ENCODE data around the gene THADA. TPM values are rescaled to one million over a fixed set of nuclear protein-coding genes. Genes with fewer than 3 reads are reported as not detected.

The THADA gene
- total and polyA plus RNA-seq, 3 experiments from 2014 or later: 12.2 to 48.7 (median 45.8) TPM

- ChIA-PET POLR2A (interaction anchor here (0.6 to 13.5 kb wide), 8 partner anchors 9 to 97 kb away, joined by 4 to 590 read pairs (median 22); no protein-coding TSS in a partner anchor), CTCF (interaction anchor here (0.9 to 19.6 kb wide), 15 partner anchors 8 to 350 kb away, joined by 3 to 820 read pairs (median 8); no protein-coding TSS in a partner anchor)
- H3K4me1 Mint-ChIP-seq: peaks cover 23 to 29% (median 26%) of the 10 kb centered on the region in 3 donors
- Histone ChIP-seq H3K4me1 (ENCODE audit: insufficient read depth, low read length) (peaks cover 24% of the 10 kb centered on the region), H3K9me3 (ENCODE audit: low read length) (no peaks in the 10 kb centered on the region), H3K4me3 (ENCODE audit: low read length) (peak overlapping the region; percentile 82), H3K27me3 (ENCODE audit: insufficient read depth, low read length, poor library complexity, severe bottlenecking) (no peaks in the 10 kb centered on the region), H3K27ac (ENCODE audit: low read depth, low read length) (peak overlapping the region; percentile 92), H3K36me3 (ENCODE audit: insufficient read depth, low read length) (peaks cover 34% of the 10 kb centered on the region)
- peak overlapping the region; percentile 78 to 97 (median 96) for H3K27ac Mint-ChIP-seq
- peaks cover 0 to 30% of the 10 kb centered on the region in 2 donors for H3K27me3 Mint-ChIP-seq
- H3K36me3 Mint-ChIP-seq: peaks cover 12 to 64% (median 17%) of the 10 kb centered on the region in 3 donors
- peaks cover 0 to 6% (median 3%) of the 10 kb centered on the region in 5 donors for H3K9me3 Mint-ChIP-seq
- peak overlapping the region; percentile 80 to 99 (median 91) for H3K4me3 Mint-ChIP-seq
- DNase-seq: no peak
Observed at GRCh38 chr2:43227830-43228281, 368.0 kb downstream of the THADA start.

GRCh38 chr2:43226955-43227829 lies 368.6 kb downstream of the THADA start:
- peak overlapping the region; percentile 82 for H3K4me3 ChIP-seq (ENCODE audit: low read length)
- CTCF ChIA-PET: interaction anchor here (0.7 to 19.6 kb wide), 13 partner anchors 7 to 351 kb away, joined by 3 to 820 read pairs (median 5); no protein-coding TSS in a partner anchor

DNA sequence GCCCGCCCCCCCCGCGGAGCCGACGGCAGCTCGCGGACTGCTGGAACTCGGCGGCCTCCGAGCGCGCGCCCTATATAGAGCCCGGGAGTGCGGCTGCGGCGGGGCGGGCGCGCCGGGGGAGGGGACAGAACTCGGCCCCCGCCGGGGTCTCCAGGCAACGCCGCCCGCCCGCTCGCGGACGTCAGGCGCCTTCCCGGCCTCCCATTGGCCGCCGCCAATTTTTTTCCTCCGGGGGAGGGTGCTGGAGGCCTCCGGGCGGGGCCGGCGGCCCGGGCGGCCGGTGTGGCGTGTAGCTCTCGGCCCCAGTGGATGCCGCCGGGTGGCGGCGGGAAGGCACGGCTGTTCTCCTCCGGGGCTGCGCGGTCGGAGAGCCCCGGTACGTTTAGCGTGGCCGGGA lies 369.3 kb downstream of the THADA start, which contains the start of gene ZFP36L2:
TSS of gene ZFP36L2 (minus strand) at position 49 of the 397 bp plus-strand sequence. CDS start 291 bp downstream, outside the sequence.
- H3K27me3 ChIP-seq (ENCODE audit: insufficient read depth, low read length, poor library complexity, severe bottlenecking): no peaks in the 10 kb centered on the region
- peak within 1 kb of the TSS; percentile 89 to 98 (median 96) for H3K27ac Mint-ChIP-seq
- H3K4me3 ChIP-seq (ENCODE audit: low read length): peak within 1 kb of the TSS; percentile 99
- H3K36me3 Mint-ChIP-seq: peaks cover 24 to 68% (median 29%) of the 10 kb centered on the region in 3 donors
- H3K9me3 Mint-ChIP-seq: peaks cover 0 to 6% (median 3%) of the 10 kb centered on the region in 5 donors
- H3K4me3 Mint-ChIP-seq: peak within 1 kb of the TSS; percentile 80 to 99 (median 98)
- H3K9me3 ChIP-seq (ENCODE audit: low read length): no peaks in the 10 kb centered on the region
- peak; percentile 92 to 98 (median 97) for DNase-seq
- H3K27me3 Mint-ChIP-seq: peaks cover 0 to 36% of the 10 kb centered on the region in 2 donors
- H3K4me1 Mint-ChIP-seq: peaks cover 28 to 32% (median 29%) of the 10 kb centered on the region in 3 donors
- H3K4me1 ChIP-seq (ENCODE audit: insufficient read depth, low read length): peaks cover 24% of the 10 kb centered on the region
- CTCF ChIA-PET: interaction anchor here (0.7 to 19.6 kb wide), 9 partner anchors 7 to 258 kb away, joined by 3 to 820 read pairs (median 29); no protein-coding TSS in a partner anchor
- H3K27ac ChIP-seq (ENCODE audit: low read depth, low read length): peak within 1 kb of the TSS; percentile 97
- POLR2A ChIA-PET: interaction anchor here (0.5 to 13.5 kb wide), 26 partner anchors 7 to 864 kb away, joined by 3 to 590 read pairs (median 4); partner anchors contain the start of gene THADA
- H3K36me3 ChIP-seq (ENCODE audit: insufficient read depth, low read length): peaks cover 47% of the 10 kb centered on the region

More at GRCh38 chr2:43226955-43227829, 368.6 kb downstream of the THADA start:
- Mint-ChIP-seq H3K27ac (peak overlapping the region; percentile 89 to 97 (median 96)), H3K4me3 (peak overlapping the region; percentile 80 to 99 (median 98)), H3K36me3 (peaks cover 18 to 66% (median 23%) of the 10 kb centered on the region in 3 donors), H3K9me3 (peaks cover 0 to 6% (median 3%) of the 10 kb centered on the region in 5 donors), H3K27me3 (peaks cover 0 to 32% of the 10 kb centered on the region in 2 donors), H3K4me1 (peaks cover 23 to 29% (median 26%) of the 10 kb centered on the region in 3 donors)
- DNase-seq: peak; percentile 46 to 80 (median 71)
- Histone ChIP-seq H3K36me3 (ENCODE audit: insufficient read depth, low read length) (peaks cover 41% of the 10 kb centered on the region), H3K27ac (ENCODE audit: low read depth, low read length) (peak overlapping the region; percentile 92), H3K27me3 (ENCODE audit: insufficient read depth, low read length, poor library complexity, severe bottlenecking) (no peaks in the 10 kb centered on the region), H3K9me3 (ENCODE audit: low read length) (no peaks in the 10 kb centered on the region), H3K4me1 (ENCODE audit: insufficient read depth, low read length) (peaks cover 24% of the 10 kb centered on the region)
- POLR2A ChIA-PET: interaction anchor here (0.5 to 13.5 kb wide), 25 partner anchors 8 to 865 kb away, joined by 3 to 590 read pairs (median 4); no protein-coding TSS in a partner anchor

DNA sequence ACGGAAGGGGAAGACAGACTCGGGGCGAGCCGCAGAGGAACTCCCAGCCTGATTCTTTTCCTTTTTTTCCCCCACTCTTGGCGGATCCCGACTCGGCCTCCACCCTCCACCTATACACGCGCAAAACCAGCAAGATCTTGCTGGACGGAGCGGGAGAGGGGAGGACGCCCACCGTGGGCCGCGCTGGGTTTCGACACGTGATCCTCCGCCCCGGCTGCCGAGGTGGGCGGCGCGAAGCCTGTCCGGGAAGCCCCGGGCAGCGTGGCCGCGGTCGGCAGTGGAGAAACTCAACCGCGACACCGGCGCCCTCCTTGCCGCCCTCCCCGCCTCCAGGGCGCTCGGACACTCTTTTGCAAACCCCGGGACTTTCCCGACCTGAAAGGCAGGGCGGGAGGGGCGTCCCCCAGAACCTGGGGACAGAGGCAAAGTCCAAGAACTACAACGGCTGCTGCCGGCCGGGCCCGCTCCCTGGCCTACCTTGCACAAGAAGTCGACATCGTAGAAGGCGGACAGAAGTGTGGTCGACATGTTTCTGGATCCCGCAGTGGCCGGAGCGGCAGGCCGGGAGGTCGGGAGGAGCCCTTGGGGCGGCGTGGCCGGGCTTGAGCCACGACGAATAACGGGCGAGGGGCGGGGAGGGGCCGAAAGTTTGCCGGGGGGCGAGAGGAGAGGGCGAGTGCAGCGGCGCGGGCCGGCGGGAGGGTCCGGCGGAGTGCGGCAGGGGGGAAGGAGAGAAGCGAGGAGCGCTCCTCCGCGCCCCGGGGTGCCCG lies 369.9 kb downstream of the THADA start:
- peak in 4 of 5 donors; percentile 50 to 84 (median 67) for DNase-seq
- Histone ChIP-seq H3K27ac (ENCODE audit: low read depth, low read length) (peak overlapping the region; percentile 97), H3K4me1 (ENCODE audit: insufficient read depth, low read length) (peaks cover 29% of the 10 kb centered on the region), H3K4me3 (ENCODE audit: low read length) (peak overlapping the region; percentile 99), H3K36me3 (ENCODE audit: insufficient read depth, low read length) (peaks cover 52% of the 10 kb centered on the region), H3K27me3 (ENCODE audit: insufficient read depth, low read length, poor library complexity, severe bottlenecking) (no peaks in the 10 kb centered on the region), H3K9me3 (ENCODE audit: low read length) (no peaks in the 10 kb centered on the region)
- POLR2A ChIA-PET: interaction anchor here (0.5 to 13.5 kb wide), 26 partner anchors 7 to 864 kb away, joined by 3 to 590 read pairs (median 4); partner anchors contain the start of gene THADA
- Mint-ChIP-seq H3K4me3 (peak overlapping the region; percentile 80 to 99 (median 98)), H3K9me3 (peaks cover 0 to 6% (median 3%) of the 10 kb centered on the region in 5 donors), H3K27ac (peak overlapping the region; percentile 85 to 98 (median 94)), H3K4me1 (peaks cover 34 to 36% (median 34%) of the 10 kb centered on the region in 3 donors), H3K27me3 (peaks cover 0 to 41% of the 10 kb centered on the region in 2 donors), H3K36me3 (peaks cover 28 to 68% (median 30%) of the 10 kb centered on the region in 3 donors)
- CTCF ChIA-PET: interaction anchor here (0.7 to 19.6 kb wide), 10 partner anchors 6 to 258 kb away, joined by 3 to 820 read pairs (median 22); no protein-coding TSS in a partner anchor

DNA sequence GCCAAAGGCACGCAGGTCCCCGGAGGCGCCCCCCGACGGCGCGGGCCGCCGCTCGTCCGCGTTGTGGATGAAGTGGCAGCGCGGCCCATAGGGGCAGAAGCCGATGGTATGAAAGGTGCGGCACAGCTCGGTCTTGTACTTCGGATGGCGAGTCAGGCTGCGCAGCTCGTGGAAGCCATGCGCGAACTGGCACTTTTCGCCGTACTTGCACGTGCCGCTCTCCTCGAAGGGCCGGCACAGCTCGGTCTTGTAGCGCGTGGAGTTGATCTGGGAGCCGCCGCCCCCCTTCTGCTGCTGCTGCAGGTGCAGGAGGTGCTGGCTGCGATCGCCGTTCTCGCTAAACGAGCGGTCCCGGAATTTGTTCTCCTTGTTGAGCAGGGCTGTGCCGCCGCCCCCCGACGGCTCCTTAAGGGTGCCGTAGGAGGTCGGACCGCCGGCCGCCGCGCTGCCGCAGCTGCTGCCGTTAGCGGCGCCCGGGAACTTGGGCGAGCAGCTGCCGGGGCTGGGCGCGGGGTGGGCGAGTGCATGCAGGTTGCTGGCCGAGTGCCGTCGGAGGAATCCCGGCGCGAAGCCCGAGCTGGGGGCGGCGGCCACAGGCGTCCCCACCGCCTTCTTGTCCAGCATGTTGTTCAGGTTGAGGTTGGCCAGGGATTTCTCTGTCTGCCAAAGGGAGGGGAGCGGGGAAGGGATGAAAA lies 370.6 kb downstream of the THADA start:
- peaks cover 0 to 6% (median 3%) of the 10 kb centered on the region in 5 donors for H3K9me3 Mint-ChIP-seq
- H3K27ac Mint-ChIP-seq: peak overlapping the region; percentile 88 to 98 (median 94)
- peak; percentile 45 to 90 (median 71) for DNase-seq
- peaks cover 28 to 69% (median 30%) of the 10 kb centered on the region in 3 donors for H3K36me3 Mint-ChIP-seq
- Histone ChIP-seq H3K27ac (ENCODE audit: low read depth, low read length) (peak overlapping the region; percentile 97), H3K27me3 (ENCODE audit: insufficient read depth, low read length, poor library complexity, severe bottlenecking) (no peaks in the 10 kb centered on the region), H3K4me1 (ENCODE audit: insufficient read depth, low read length) (peaks cover 29% of the 10 kb centered on the region), H3K36me3 (ENCODE audit: insufficient read depth, low read length) (peaks cover 47% of the 10 kb centered on the region), H3K4me3 (ENCODE audit: low read length) (peak overlapping the region; percentile 99), H3K9me3 (ENCODE audit: low read length) (no peaks in the 10 kb centered on the region)
- peaks cover 0 to 41% of the 10 kb centered on the region in 2 donors for H3K27me3 Mint-ChIP-seq
- H3K4me1 Mint-ChIP-seq: peaks cover 39 to 42% (median 42%) of the 10 kb centered on the region in 3 donors
- POLR2A ChIA-PET: interaction anchor here (0.5 to 13.5 kb wide), 9 partner anchors 13 to 415 kb away, joined by 3 to 590 read pairs (median 6); no protein-coding TSS in a partner anchor
- CTCF ChIA-PET: interaction anchor here (1.0 to 19.6 kb wide), 5 partner anchors 10 to 91 kb away, joined by 3 to 820 read pairs (median 16); no protein-coding TSS in a partner anchor
- H3K4me3 Mint-ChIP-seq: peak overlapping the region; percentile 80 to 99 (median 98)

DNA sequence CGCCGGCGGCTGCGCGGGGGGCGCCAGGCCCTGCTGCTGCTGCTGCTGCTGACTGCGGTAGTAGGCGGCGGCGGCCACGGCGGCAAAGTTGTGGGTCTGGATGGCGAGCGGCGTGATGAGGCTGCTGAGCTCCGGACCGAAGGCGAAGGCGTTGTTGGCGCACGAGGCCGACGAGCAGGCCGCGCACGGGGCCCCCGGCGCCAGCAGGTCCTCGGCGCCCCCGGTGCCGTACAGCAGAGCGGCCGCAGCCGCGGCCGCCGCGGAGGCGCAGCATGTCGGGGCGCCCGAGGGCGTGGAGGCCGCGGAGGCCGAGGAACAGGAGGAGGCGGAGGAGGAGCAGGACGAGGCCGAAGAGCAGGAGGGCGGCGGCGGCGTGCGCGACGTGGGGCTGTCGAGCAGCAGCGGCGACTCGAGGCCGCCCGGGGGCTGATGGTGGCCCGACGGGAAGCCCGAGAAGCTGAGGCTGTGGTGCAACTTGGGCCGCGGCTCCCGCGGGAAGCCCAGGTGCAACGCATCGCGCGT lies 371.2 kb downstream of the THADA start:
- peak overlapping the region; percentile 80 to 99 (median 98) for H3K4me3 Mint-ChIP-seq
- H3K27me3 Mint-ChIP-seq: peaks cover 0 to 39% of the 10 kb centered on the region in 2 donors
- H3K4me1 Mint-ChIP-seq: peaks cover 40 to 45% (median 43%) of the 10 kb centered on the region in 3 donors
- Histone ChIP-seq H3K9me3 (ENCODE audit: low read length) (no peaks in the 10 kb centered on the region), H3K27ac (ENCODE audit: low read depth, low read length) (peak overlapping the region; percentile 97), H3K36me3 (ENCODE audit: insufficient read depth, low read length) (peaks cover 46% of the 10 kb centered on the region), H3K4me3 (ENCODE audit: low read length) (peak overlapping the region; percentile 99), H3K4me1 (ENCODE audit: insufficient read depth, low read length) (peaks cover 25% of the 10 kb centered on the region), H3K27me3 (ENCODE audit: insufficient read depth, low read length, poor library complexity, severe bottlenecking) (no peaks in the 10 kb centered on the region)
- CTCF ChIA-PET: interaction anchor here (1.0 to 19.6 kb wide), 7 partner anchors 9 to 90 kb away, joined by 3 to 820 read pairs (median 10); no protein-coding TSS in a partner anchor
- DNase-seq: peak; percentile 22 to 77 (median 72)
- H3K9me3 Mint-ChIP-seq: peaks cover 0 to 6% (median 3%) of the 10 kb centered on the region in 5 donors
- peaks cover 28 to 71% (median 29%) of the 10 kb centered on the region in 3 donors for H3K36me3 Mint-ChIP-seq
- POLR2A ChIA-PET: interaction anchor here (0.5 to 13.5 kb wide), 8 partner anchors 13 to 414 kb away, joined by 3 to 590 read pairs (median 6); no protein-coding TSS in a partner anchor
- peak overlapping the region in 4 of 8 donors; percentile 58 to 100 (median 97) for H3K27ac Mint-ChIP-seq

Measured in CD8-positive, alpha-beta memory T cell (primary cell).